ENCODE results near the gene PROZ. TPM values are rescaled to one million over a fixed set of nuclear protein-coding genes. Genes with fewer than 3 reads are reported as not detected.

PROZ gene
- total RNA-seq, 1 experiment from 2014 or later: not detected

DNA sequence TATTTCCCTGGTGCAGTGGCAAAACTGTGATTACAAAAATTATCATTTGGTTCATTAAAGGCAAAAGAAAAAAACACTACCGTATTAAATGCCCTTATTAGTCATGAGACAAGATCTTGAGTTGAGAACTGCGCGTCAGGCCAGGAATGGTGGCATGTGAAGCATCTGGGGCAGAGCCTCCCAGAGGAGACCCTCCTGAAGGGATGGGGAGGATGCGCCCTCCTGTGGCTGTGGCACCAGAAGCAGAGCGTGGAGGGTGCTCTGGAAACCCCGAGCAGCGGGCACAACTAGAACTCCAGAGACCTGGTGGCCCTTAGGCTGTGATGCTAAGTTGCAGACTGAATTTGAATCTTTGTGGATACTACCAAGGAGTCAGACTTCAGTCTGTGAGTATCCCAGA is 62.4 kb downstream of the PROZ start:
- RAD21 ChIA-PET (ENCODE audit: low non-redundant PET in 1 of 2, low total read pairs in 2 of 2, uncharacterized antibody in 2 of 2, unreplicated experiment in 2 of 2): no interaction called here
- Histone ChIP-seq H3K4me2 (ENCODE audit: low read length) (no peak overlapping the region), H3K4me3 (replicated peaks in 1 of 2; ENCODE audit: low read depth in 1 of 2, low read length in 2 of 2) (no peak overlapping the region), H3K27me3 (ENCODE audit: insufficient read depth, low read length) (no peaks in the 10 kb centered on the region), H3K9me2 (ENCODE audit: insufficient read depth) (no peaks in the 10 kb centered on the region), H3K36me3 (ENCODE audit: control insufficient read depth in 1 of 2, insufficient read depth in 2 of 2, low read length in 2 of 2) (peaks cover 13 to 39% of the 10 kb centered on the region in 2 experiments; a peak in 3 of 4 replicates), H2AFZ (ENCODE audit: low read depth, low read length, poor library complexity, severe bottlenecking) (no peak overlapping the region), H3K4me1 (ENCODE audit: control insufficient read depth in 1 of 2, insufficient read depth in 2 of 2, low read length in 2 of 2) (peaks cover 13 to 14% of the 10 kb centered on the region in 2 experiments), H4K20me1 (ENCODE audit: insufficient read depth) (peaks cover 14% of the 10 kb centered on the region; the same call in 1 of the 2 replicates), H3K9me3 (ENCODE audit: control insufficient read depth in 1 of 2, insufficient read depth in 1 of 2, low read depth in 1 of 2, low read length in 2 of 2) (no peaks in the 10 kb centered on the region), H3K9ac (ENCODE audit: low read length) (no peak overlapping the region), H3K79me2 (ENCODE audit: insufficient read depth, low read length) (peaks cover 98% of the 10 kb centered on the region), H3K27ac (ENCODE audit: low read depth, low read length) (no peak overlapping the region)
- TF ChIP-seq RAD21 (IDR thresholded peaks at IDR 0.05; ENCODE audit: low read depth): peak; percentile 46
- no peak for TF ChIP-seq YY1 (IDR thresholded peaks at IDR 0.05; ENCODE audit: extremely low read depth, insufficient replicate concordance, low read depth, low read length)
- TF ChIP-seq POLR2AphosphoS5 (IDR thresholded peaks at IDR 0.05; ENCODE audit: low read depth, low read length): no peak
- TF ChIP-seq, protein P1, sequence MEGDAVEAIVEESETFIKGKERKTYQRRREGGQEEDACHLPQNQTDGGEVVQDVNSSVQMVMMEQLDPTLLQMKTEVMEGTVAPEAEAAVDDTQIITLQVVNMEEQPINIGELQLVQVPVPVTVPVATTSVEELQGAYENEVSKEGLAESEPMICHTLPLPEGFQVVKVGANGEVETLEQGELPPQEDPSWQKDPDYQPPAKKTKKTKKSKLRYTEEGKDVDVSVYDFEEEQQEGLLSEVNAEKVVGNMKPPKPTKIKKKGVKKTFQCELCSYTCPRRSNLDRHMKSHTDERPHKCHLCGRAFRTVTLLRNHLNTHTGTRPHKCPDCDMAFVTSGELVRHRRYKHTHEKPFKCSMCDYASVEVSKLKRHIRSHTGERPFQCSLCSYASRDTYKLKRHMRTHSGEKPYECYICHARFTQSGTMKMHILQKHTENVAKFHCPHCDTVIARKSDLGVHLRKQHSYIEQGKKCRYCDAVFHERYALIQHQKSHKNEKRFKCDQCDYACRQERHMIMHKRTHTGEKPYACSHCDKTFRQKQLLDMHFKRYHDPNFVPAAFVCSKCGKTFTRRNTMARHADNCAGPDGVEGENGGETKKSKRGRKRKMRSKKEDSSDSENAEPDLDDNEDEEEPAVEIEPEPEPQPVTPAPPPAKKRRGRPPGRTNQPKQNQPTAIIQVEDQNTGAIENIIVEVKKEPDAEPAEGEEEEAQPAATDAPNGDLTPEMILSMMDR (IDR thresholded peaks at IDR 0.05 in 2 of 3, conservative IDR thresholded peaks at IDR 0.05 in 1 of 3; ENCODE audit: borderline replicate concordance in 1 of 3, insufficient read depth in 1 of 3, low read depth in 2 of 3, low read length in 2 of 3): peak in 2 of 3 experiments; percentile 36 to 46; a peak in 3 of 6 replicates
- ATAC-seq (no peak), DNase-seq (ENCODE audit: low read depth, low spot score) (no peak)
- no TSS peak for BruUV-seq (replicated peaks)
- CTCF ChIA-PET: no interaction called here
- POLR2A ChIA-PET: no interaction called here
- intact Hi-C loops (cut with micrococcal nuclease): no loop called here

Other genes with a start within 250 kb of the PROZ start
- 19.3 TPM for gene MCF2L, start 189.4 kb upstream of the PROZ start, total RNA-seq (2021; ENCODE audit: unreplicated experiment)
- not detected for gene F7, start 52.9 kb upstream of the PROZ start, total RNA-seq (2021; ENCODE audit: unreplicated experiment)
- 4.0 TPM for gene F10, start 35.8 kb upstream of the PROZ start, total RNA-seq (2021; ENCODE audit: unreplicated experiment)
- gene PCID2, start 50.0 kb downstream of the PROZ start, total RNA-seq (2021; ENCODE audit: unreplicated experiment): 73.3 TPM
- 76.5 TPM for gene CUL4A, start 51.0 kb downstream of the PROZ start, total RNA-seq (2021; ENCODE audit: unreplicated experiment)
- 158 TPM for gene LAMP1, start 138.6 kb downstream of the PROZ start, total RNA-seq (2021; ENCODE audit: unreplicated experiment)
- 30.3 TPM for gene GRTP1, start 205.5 kb downstream of the PROZ start, total RNA-seq (2021; ENCODE audit: unreplicated experiment)

Data from HCT116 (cell line).